Esophagus squamous epithelium (tissue), 4 donors: ENCODE measurements around the gene DYNC2H1.

Source experiments
- CTCF ChIP-seq, 6 experiments: fragments of 450-650 bp in 4 of 6; fragments of 200-600 bp in 2 of 6; sonication (generic) in 2 of 6; IDR thresholded peaks; one replicate each; pipeline ENCODE4 v1.5.1; 2016 to 2019; ENCODE audit warnings: antibody characterized with exemption in 6 of 6, mild to moderate bottlenecking in 4 of 6, moderate library complexity in 4 of 6
- POLR2A ChIP-seq, 4 donors: fragments of 450-650 bp; IDR thresholded peaks; one replicate each; pipeline ENCODE4 v1.6.1; 2017; ENCODE audit warnings: antibody characterized with exemption in 4 of 4, mild to moderate bottlenecking in 4 of 4, moderate library complexity in 3 of 4

GRCh38 chr11:103215812-103216211 lies 106.6 kb downstream of the DYNC2H1 start:
- no peak for TF ChIP-seq CTCF (IDR thresholded peaks at IDR 0.05)
- no peak for TF ChIP-seq POLR2A (IDR thresholded peaks at IDR 0.05)
